GM21526 (cell line): ENCODE measurements around the gene NAT8L.

Source experiments
- ATAC-seq: cut with Tn5 transposase; IDR thresholded peaks from one replicate; pipeline ENCODE4 v1.9.1; 2021; ENCODE audit warnings: moderate library complexity; ENCODE audit not compliant: unreplicated experiment, low FRiP score

The NAT8L gene

GRCh38 chr4:2062808-2063524 is 3.8 kb downstream of the NAT8L start:
- ATAC-seq = no peak

GRCh38 chr4:2063557-2064275 is 4.6 kb downstream of the NAT8L start:
- no peak for ATAC-seq

GRCh38 chr4:2064276-2064991 is 5.3 kb downstream of the NAT8L start:
- no peak for ATAC-seq

GRCh38 chr4:2065106-2065930 is 6.2 kb downstream of the NAT8L start:
- no peak for ATAC-seq

- no peak for ATAC-seq
Measured at GRCh38 chr4:2066011-2066551, 7.0 kb downstream of the NAT8L start.

- ATAC-seq = no peak
Measured at GRCh38 chr4:2066571-2067445, 7.7 kb downstream of the NAT8L start.

- no peak for ATAC-seq
Measured at GRCh38 chr4:2067446-2068197, 8.5 kb downstream of the NAT8L start.

GRCh38 chr4:2068198-2068470 is 9.0 kb downstream of the NAT8L start:
- ATAC-seq = no peak

GRCh38 chr4:2068566-2068965 is 9.4 kb downstream of the NAT8L start:
- no peak for ATAC-seq

- no peak for ATAC-seq
Measured at GRCh38 chr4:2069161-2069971, 10.2 kb downstream of the NAT8L start.

- ATAC-seq = no peak
Measured at GRCh38 chr4:2069986-2070385, 10.9 kb downstream of the NAT8L start.

GRCh38 chr4:2070421-2071251 is 11.5 kb downstream of the NAT8L start:
- no peak for ATAC-seq

- no peak for ATAC-seq
Measured at GRCh38 chr4:2071252-2071911, 12.3 kb downstream of the NAT8L start.

GRCh38 chr4:2071912-2072867 is 13.1 kb downstream of the NAT8L start:
- ATAC-seq = no peak

- ATAC-seq = no peak
Measured at GRCh38 chr4:2072971-2073807, 14.1 kb downstream of the NAT8L start.
